SU-DHL-6 (cell line): Measurements from ENCODE around the gene PTPRE.

Source experiments
- CTCF ChIP-seq: fragments of 200-600 bp; sonication (generic); IDR thresholded peaks from one replicate; pipeline ENCODE4 v1.5.1; 2017; ENCODE audit warnings: antibody characterized with exemption, mild to moderate bottlenecking, low read length, moderate library complexity; ENCODE audit not compliant: insufficient read depth, poor library complexity, severe bottlenecking
- EZH2phosphoT487 ChIP-seq: fragments of 200-600 bp; sonication (generic), shearing (Covaris generic); conservative IDR thresholded peaks from 2 replicates; pipeline ENCODE4 v1.6.1; 2018; ENCODE audit warnings: mild to moderate bottlenecking, antibody characterized with exemption, low read length, moderate library complexity, mixed read lengths

GRCh38 chr10:128001849-128002248 lies 94.9 kb downstream of the PTPRE start:
- no peak for TF ChIP-seq CTCF
- no peak for TF ChIP-seq EZH2phosphoT487
